Measurements from ENCODE around the gene MICAL2. TPM values are rescaled to one million over a fixed set of nuclear protein-coding genes. Genes with fewer than 3 reads are reported as not detected.

MICAL2 gene
- total RNA-seq, 1 donor from 2014 or later = 367 TPM

DNA sequence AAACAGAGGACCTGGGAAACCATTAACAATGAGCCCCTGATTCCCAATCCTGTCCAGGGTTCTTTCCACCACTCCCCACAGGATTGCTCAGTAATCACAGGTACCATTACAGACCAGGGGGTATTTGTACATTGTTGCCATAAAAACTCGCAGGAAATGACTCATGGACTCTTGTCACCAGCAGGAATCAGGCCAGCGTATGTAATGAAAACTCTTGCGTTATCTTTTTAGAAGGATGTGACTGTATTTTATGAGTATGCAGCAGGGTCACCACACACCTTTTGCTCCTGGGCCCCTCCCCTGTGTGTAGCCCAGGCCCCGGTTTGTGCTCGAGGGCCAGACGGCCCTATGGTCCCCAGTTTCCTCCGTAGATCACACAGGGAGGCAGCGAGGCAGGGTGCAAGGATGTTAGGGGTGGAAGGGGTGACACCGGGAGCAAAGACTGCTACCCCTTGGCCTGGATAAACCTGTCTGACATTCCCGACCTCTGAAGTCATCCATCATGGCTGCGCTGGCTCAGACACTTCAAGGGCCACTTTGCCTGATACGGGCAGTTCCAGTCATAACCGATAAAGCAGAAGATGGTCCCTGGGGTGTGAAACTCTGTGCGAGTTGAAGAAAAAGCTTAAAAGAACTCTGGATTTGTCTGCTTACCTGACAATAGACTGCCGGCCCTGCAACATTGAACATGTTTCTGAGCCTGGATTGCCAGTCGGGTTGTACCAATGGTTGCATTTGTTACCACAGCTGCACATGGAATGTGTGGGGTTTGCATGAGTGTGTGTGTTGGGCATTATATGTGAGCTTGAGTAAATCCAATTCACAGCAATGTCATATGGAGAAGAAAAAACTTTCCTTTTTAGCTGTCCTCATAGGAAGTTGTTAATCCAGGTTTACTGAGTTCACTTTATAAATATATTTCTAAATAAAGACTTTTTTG lies 56.9 kb downstream of the MICAL2 start:
- DNase-seq (ENCODE audit: low read depth) = peak; percentile 95
- H3K36me3 ChIP-seq (ENCODE audit: control insufficient read depth, insufficient read depth, low read length) = peaks cover 1% of the 10 kb centered on the region
- no peak overlapping the region for H3K4me3 ChIP-seq (ENCODE audit: low read depth, low read length)

DNA sequence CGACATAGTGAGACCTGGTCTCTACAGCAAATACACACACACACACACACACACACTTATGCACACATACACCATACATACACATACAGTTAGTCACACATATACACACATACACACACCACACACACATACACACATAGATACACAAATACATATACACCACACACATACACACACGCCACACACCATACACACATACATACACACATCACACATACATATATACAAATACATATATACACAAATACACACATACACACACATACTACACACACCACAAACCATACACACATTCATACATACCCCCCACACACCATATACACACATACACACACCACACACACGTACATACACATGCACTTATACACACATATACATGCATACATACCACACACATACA lies 57.7 kb downstream of the MICAL2 start:
- DNase-seq (ENCODE audit: low read depth) = no peak
- H3K27me3 ChIP-seq (ENCODE audit: control insufficient read depth, insufficient read depth, low read length) = no peaks in the 10 kb centered on the region
- peaks cover 1% of the 10 kb centered on the region for H3K36me3 ChIP-seq (ENCODE audit: control insufficient read depth, insufficient read depth, low read length)
- H3K4me3 ChIP-seq (ENCODE audit: low read depth, low read length) = no peak overlapping the region
- TF ChIP-seq, protein P1, sequence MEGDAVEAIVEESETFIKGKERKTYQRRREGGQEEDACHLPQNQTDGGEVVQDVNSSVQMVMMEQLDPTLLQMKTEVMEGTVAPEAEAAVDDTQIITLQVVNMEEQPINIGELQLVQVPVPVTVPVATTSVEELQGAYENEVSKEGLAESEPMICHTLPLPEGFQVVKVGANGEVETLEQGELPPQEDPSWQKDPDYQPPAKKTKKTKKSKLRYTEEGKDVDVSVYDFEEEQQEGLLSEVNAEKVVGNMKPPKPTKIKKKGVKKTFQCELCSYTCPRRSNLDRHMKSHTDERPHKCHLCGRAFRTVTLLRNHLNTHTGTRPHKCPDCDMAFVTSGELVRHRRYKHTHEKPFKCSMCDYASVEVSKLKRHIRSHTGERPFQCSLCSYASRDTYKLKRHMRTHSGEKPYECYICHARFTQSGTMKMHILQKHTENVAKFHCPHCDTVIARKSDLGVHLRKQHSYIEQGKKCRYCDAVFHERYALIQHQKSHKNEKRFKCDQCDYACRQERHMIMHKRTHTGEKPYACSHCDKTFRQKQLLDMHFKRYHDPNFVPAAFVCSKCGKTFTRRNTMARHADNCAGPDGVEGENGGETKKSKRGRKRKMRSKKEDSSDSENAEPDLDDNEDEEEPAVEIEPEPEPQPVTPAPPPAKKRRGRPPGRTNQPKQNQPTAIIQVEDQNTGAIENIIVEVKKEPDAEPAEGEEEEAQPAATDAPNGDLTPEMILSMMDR (IDR thresholded peaks at IDR 0.05; ENCODE audit: insufficient read depth, low read length, poor library complexity, severe bottlenecking) = no peak

More for the DNA sequence above, 56.9 kb downstream of the MICAL2 start:
- TF ChIP-seq, protein P1 (IDR thresholded peaks at IDR 0.05; ENCODE audit: insufficient read depth, low read length, poor library complexity, severe bottlenecking) = no peak
- no peaks in the 10 kb centered on the region for H3K27me3 ChIP-seq (ENCODE audit: control insufficient read depth, insufficient read depth, low read length)

DNA sequence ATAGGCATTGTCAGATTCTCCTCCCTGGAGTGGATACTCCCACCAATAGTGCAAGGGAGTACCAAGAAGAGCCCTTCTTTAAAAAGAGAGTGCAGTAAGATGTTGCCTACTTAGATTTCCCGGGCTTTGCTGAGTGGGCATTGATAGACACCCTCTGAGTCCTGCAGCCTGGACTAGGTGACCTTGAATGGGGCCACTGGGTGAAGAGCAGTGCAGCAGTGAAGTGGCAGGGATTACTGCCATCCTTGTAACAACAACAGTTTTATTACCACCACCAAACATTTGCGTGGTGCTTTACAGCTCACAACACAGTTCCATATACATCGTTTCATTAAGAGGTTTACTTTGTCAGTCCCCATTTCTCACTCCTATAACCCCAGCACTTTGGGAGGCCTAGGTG lies 59.4 kb downstream of the MICAL2 start:
- TF ChIP-seq, protein P1 (IDR thresholded peaks at IDR 0.05; ENCODE audit: insufficient read depth, low read length, poor library complexity, severe bottlenecking) = no peak
- H3K27me3 ChIP-seq (ENCODE audit: control insufficient read depth, insufficient read depth, low read length) = no peaks in the 10 kb centered on the region
- DNase-seq (ENCODE audit: low read depth) = no peak
- no peak overlapping the region for H3K4me3 ChIP-seq (ENCODE audit: low read depth, low read length)
- H3K36me3 ChIP-seq (ENCODE audit: control insufficient read depth, insufficient read depth, low read length) = peaks cover 1% of the 10 kb centered on the region

DNA sequence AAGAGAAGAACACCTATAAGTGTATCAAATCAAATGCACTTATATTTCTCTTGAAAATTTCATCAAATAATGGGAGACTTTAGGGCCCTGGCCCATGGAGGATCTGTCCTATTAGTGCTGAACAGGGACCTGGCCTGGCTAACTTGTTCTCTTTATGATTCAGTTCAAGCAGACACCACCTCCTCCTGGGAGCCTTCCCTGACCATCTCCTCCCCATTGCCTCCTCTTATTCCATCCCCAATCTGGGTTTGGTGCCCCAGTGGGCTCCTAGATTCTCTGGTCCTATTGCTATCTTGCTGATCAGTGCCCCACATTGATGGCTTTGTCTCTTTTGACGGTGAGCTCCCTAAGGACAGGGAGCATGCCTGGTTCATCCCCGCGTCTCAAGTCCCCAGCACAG lies 60.1 kb downstream of the MICAL2 start:
- TF ChIP-seq, protein P1 (IDR thresholded peaks at IDR 0.05; ENCODE audit: insufficient read depth, low read length, poor library complexity, severe bottlenecking) = no peak
- no peak for DNase-seq (ENCODE audit: low read depth)

DNA sequence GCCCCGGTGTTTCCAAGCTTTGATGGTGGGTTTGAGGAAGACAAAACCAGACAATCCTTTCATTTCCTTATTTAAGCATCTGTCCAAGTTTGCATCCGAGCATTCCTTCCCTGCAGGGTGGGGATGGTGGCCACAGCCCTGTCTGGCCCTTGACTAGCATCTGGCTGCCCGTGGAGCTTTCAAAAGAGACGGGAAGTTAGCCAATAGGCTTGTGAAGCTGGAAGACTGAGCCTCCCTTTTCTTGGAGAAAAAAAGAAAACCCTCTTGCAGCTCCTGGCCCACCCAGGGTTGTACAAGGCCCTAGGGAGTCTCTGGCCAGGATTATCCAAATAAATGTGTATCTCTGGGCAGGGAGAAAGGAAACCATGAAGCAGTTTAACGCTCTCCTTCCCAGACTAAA lies 60.6 kb downstream of the MICAL2 start:
- Histone ChIP-seq H3K36me3 (ENCODE audit: control insufficient read depth, insufficient read depth, low read length) (peaks cover 1% of the 10 kb centered on the region), H3K27me3 (ENCODE audit: control insufficient read depth, insufficient read depth, low read length) (no peaks in the 10 kb centered on the region), H3K4me3 (ENCODE audit: low read depth, low read length) (no peak overlapping the region)
- TF ChIP-seq, protein P1 (IDR thresholded peaks at IDR 0.05; ENCODE audit: insufficient read depth, low read length, poor library complexity, severe bottlenecking) = no peak
- DNase-seq (ENCODE audit: low read depth) = no peak

More for the DNA sequence above, 60.1 kb downstream of the MICAL2 start:
- Histone ChIP-seq H3K36me3 (ENCODE audit: control insufficient read depth, insufficient read depth, low read length) (peaks cover 1% of the 10 kb centered on the region), H3K4me3 (ENCODE audit: low read depth, low read length) (no peak overlapping the region), H3K27me3 (ENCODE audit: control insufficient read depth, insufficient read depth, low read length) (no peaks in the 10 kb centered on the region)
